HepG2 (cell line): ENCODE results near the gene ACAP1. TPM values are rescaled to one million over a fixed set of nuclear protein-coding genes. Genes with fewer than 3 reads are reported as not detected.

ENCODE experiments used
- ATF1 ChIP-seq: IDR thresholded peaks from 2 replicates; pipeline ENCODE4 v1.6.1; 2016; ENCODE audit warnings: mild to moderate bottlenecking, control low read depth
- BCL3 ChIP-seq: sonication (generic); formaldehyde crosslinking; IDR thresholded peaks from 2 replicates; pipeline ENCODE4 v1.5.1; 2020; ENCODE audit warnings: mild to moderate bottlenecking, missing genetic modification reagents, moderate library complexity
- BORCS8-MEF2B ChIP-seq: sonication (generic); formaldehyde crosslinking; IDR thresholded peaks from 2 replicates; pipeline ENCODE4 v1.8.0; 2022; ENCODE audit warnings: mild to moderate bottlenecking, missing genetic modification reagents
- DR1 ChIP-seq: sonication (generic); formaldehyde crosslinking; IDR thresholded peaks from 2 replicates; pipeline ENCODE4 v1.8.0; 2021; ENCODE audit warnings: mild to moderate bottlenecking, missing genetic modification reagents, inconsistent platforms
- FOXK1 ChIP-seq: sonication (generic); formaldehyde crosslinking; IDR thresholded peaks from 2 replicates; pipeline ENCODE4 v1.4.0; 2020; ENCODE audit warnings: low read depth, missing genetic modification reagents, borderline replicate concordance
- GABPA ChIP-seq, 2 experiments: IDR thresholded peaks; 2 replicates each; pipeline ENCODE4 v1.6.1; 2011 to 2016; ENCODE audit warnings: low read depth in 2 of 2, low read length in 1 of 2, missing biosample characterization in 1 of 2, missing genetic modification characterization in 1 of 2
- GMEB1 ChIP-seq: sonication (generic); formaldehyde crosslinking; IDR thresholded peaks from 2 replicates; pipeline ENCODE4 v1.5.1; 2020; ENCODE audit warnings: missing genetic modification reagents, mild to moderate bottlenecking, borderline replicate concordance
- HBP1 ChIP-seq: IDR thresholded peaks from 2 replicates; pipeline ENCODE4 v1.6.1; 2016; ENCODE audit warnings: low read depth, control low read depth
- HIC2 ChIP-seq: sonication (generic); formaldehyde crosslinking; IDR thresholded peaks from 2 replicates; pipeline ENCODE4 v1.9.0; 2022; ENCODE audit warnings: low read depth, missing genetic modification reagents
- MAF1 ChIP-seq: sonication (generic); formaldehyde crosslinking; IDR thresholded peaks from 2 replicates; pipeline ENCODE4 v1.5.0; 2020; ENCODE audit warnings: missing genetic modification reagents, borderline replicate concordance
- PBX3 ChIP-seq: sonication (generic); formaldehyde crosslinking; IDR thresholded peaks from 2 replicates; pipeline ENCODE4 v1.8.1; 2023; ENCODE audit warnings: missing genetic modification reagents, inconsistent platforms, borderline replicate concordance
- POGK ChIP-seq: sonication (generic); formaldehyde crosslinking; conservative IDR thresholded peaks from 2 replicates; pipeline ENCODE4 v1.8.0; 2022; ENCODE audit warnings: mild to moderate bottlenecking, moderate library complexity, missing genetic modification reagents
- SP1 ChIP-seq, 2 experiments: fragments of 450-650 bp in 1 of 2; sonication (generic) in 1 of 2; formaldehyde crosslinking in 1 of 2; IDR thresholded peaks; 2 replicates each; pipeline versions ENCODE4 v1.4.0 to v1.6.1; 2016 to 2020; ENCODE audit warnings: missing genetic modification reagents in 1 of 2
- SRSF9 ChIP-seq: fragments of 200-400 bp; formaldehyde crosslinking; IDR thresholded peaks from 2 replicates; pipeline ENCODE4 v1.6.1; 2018; ENCODE audit warnings: borderline replicate concordance, mild to moderate bottlenecking, low read depth, low read length; ENCODE audit not compliant: insufficient read depth, poor library complexity, severe bottlenecking
- TAF1 ChIP-seq: sonication (generic); formaldehyde crosslinking; IDR thresholded peaks from 2 replicates; pipeline ENCODE4 v1.4.0; 2020; ENCODE audit warnings: missing genetic modification reagents
- TAF15 ChIP-seq: fragments of 200-400 bp; formaldehyde crosslinking; IDR thresholded peaks from one replicate; pipeline ENCODE4 v1.6.1; 2018; ENCODE audit warnings: mild to moderate bottlenecking, low read depth, low read length; ENCODE audit not compliant: poor library complexity, severe bottlenecking
- ZNF678 ChIP-seq: sonication (generic); formaldehyde crosslinking; IDR thresholded peaks from 2 replicates; pipeline ENCODE4 v1.4.0; 2020; ENCODE audit warnings: mild to moderate bottlenecking, missing genetic modification reagents
- polyA plus RNA-seq, 8 experiments: library from polyadenylated mRNA; depleted of rRNA in 3 of 8; stranded (reverse) in 7 of 8; unstranded in 1 of 8; fragments of >200 nt; fragmentation: Illumina TruSeq in 4 of 8; extraction: Trizol in 4 of 8; gene quantifications; 2 replicates each; pipeline versions ENCODE4 v1.2.1 to v1.2.3, GENCODE V29; 2011 to 2016; ENCODE audit warnings: low read depth in 4 of 8, missing spikeins in 1 of 8, mixed read lengths in 1 of 8; ENCODE audit not compliant: insufficient read depth in 1 of 8
- total RNA-seq, 5 experiments: library from RNA; depleted of rRNA; stranded (reverse); fragments of >200 nt; fragmentation: Illumina TruSeq; extraction: Trizol; gene quantifications; 2 replicates each; pipeline ENCODE4 v1.2.3, GENCODE V29; 2016; ENCODE audit warnings: low read depth in 1 of 5

Gene ACAP1
- total and polyA plus RNA-seq, 2 of the 13 experiments (the other 11 are each of a cell fraction or from before 2014, with no cell fraction given) = 1.3 to 2.5 TPM

- TF ChIP-seq SP1 (IDR thresholded peaks at IDR 0.05) (no peak), SP1 (CRISPR knock-in tag; IDR thresholded peaks at IDR 0.05) (peak; percentile 87), GABPA (IDR thresholded peaks at IDR 0.05; ENCODE audit: low read depth, low read length) (no peak), GABPA (CRISPR knock-in tag; IDR thresholded peaks at IDR 0.05; ENCODE audit: low read depth) (0 out of 2 replicates have a peak, but pooled peaks have one; percentile 43), HBP1 (peak; percentile 51), MAF1 (CRISPR knock-in tag) (peak; percentile 32; the same call in 1 of the 2 replicates), ZNF678 (CRISPR knock-in tag) (no peak), TAF15 (peak; percentile 8), FOXK1 (CRISPR knock-in tag) (peak; percentile 16; the same call in 1 of the 2 replicates), DR1 (CRISPR knock-in tag) (peak; percentile 54; the same call in 1 of the 2 replicates), POGK (CRISPR knock-in tag) (peak; percentile 76; the same call in 1 of the 2 replicates), SRSF9 (no peak), ATF1 (CRISPR knock-in tag) (no peak), GMEB1 (peak; percentile 64; the same call in 1 of the 2 replicates), BCL3 (CRISPR knock-in tag) (peak; percentile 97), BORCS8-MEF2B (CRISPR knock-in tag) (0 out of 2 replicates have a peak, but pooled peaks have one; percentile 25), HIC2 (CRISPR knock-in tag) (peak; percentile 22; the same call in 1 of the 2 replicates), TAF1 (CRISPR knock-in tag) (peak; percentile 68; the same call in 1 of the 2 replicates), PBX3 (0 out of 2 replicates have a peak, but pooled peaks have one; percentile 47)
Measured at GRCh38 chr17:7351665-7352502, 15.6 kb downstream of the ACAP1 start, which contains the start of gene KCTD11 (continued).
